Activated CD4-positive, alpha-beta memory T cell treated with anti-CD3 and anti-CD28 coated beads, Interleukin-2, amount 10 ng/mL, durations not matched to agents 7 days and 5 days (primary cell): ENCODE measurements around the gene CLDN14. TPM values are rescaled to one million over a fixed set of nuclear protein-coding genes. Genes with fewer than 3 reads are reported as not detected.

Experiments used
- CTCF ChIA-PET: fragments of 350-600 bp; sonication (Branson Sonifier 250); formaldehyde crosslinking; loops from one replicate; lab custom pipeline; 2021; ENCODE audit warnings: antibody characterized with exemption, inconsistent platforms; lab: Charles Lee
- POLR2A ChIA-PET: fragments of 350-600 bp; sonication (Branson Sonifier 250); formaldehyde crosslinking; loops from one replicate; lab custom pipeline; 2021; ENCODE audit warnings: antibody characterized with exemption; lab: Charles Lee
- DNase-seq: peaks from one replicate; pipeline ENCODE4 v3.0.0-alpha.2; 2020
- H3K27ac Mint-ChIP-seq: one replicate; pipeline ENCODE4 v1.8.0; 2021; ENCODE audit warnings: mild to moderate bottlenecking, mixed read lengths
- H3K27me3 Mint-ChIP-seq: one replicate; pipeline ENCODE4 v1.8.0; 2021; ENCODE audit warnings: mixed read lengths
- H3K36me3 Mint-ChIP-seq: one replicate; pipeline ENCODE4 v1.8.0; 2021; ENCODE audit warnings: low read depth, mixed read lengths
- H3K4me1 Mint-ChIP-seq: one replicate; pipeline ENCODE4 v1.8.0; 2021; ENCODE audit warnings: mixed read lengths
- H3K4me3 Mint-ChIP-seq: one replicate; pipeline ENCODE4 v1.8.0; 2021; ENCODE audit warnings: mild to moderate bottlenecking, mixed read lengths
- H3K9me3 Mint-ChIP-seq: one replicate; pipeline ENCODE4 v1.8.0; 2021; ENCODE audit warnings: mixed read lengths
- total RNA-seq, 2 experiments: library from RNA; stranded (reverse); gene quantifications; one replicate each; pipeline ENCODE4 v1.2.3, GENCODE V29; 2021

The CLDN14 gene
- total RNA-seq, 2 experiments from 2014 or later = not detected

- Mint-ChIP-seq H3K4me1 (no peaks in the 10 kb centered on the region), H3K27me3 (peaks cover 10% of the 10 kb centered on the region), H3K9me3 (no peaks in the 10 kb centered on the region), H3K36me3 (no peaks in the 10 kb centered on the region), H3K4me3 (no peak overlapping the region), H3K27ac (no peak overlapping the region)
- CTCF ChIA-PET = interaction anchor here (1.2 kb wide), 1 partner anchor 9 kb away, joined by 4 read pairs; no protein-coding TSS in a partner anchor
- POLR2A ChIA-PET = no interaction called here
- no peak for DNase-seq
Observed at GRCh38 chr21:36510911-36511310, 31.0 kb upstream of the CLDN14 start.

GRCh38 chr21:36509973-36510664, 30.2 kb upstream of the CLDN14 start:
- Mint-ChIP-seq H3K27ac (no peak overlapping the region), H3K9me3 (no peaks in the 10 kb centered on the region), H3K4me1 (no peaks in the 10 kb centered on the region), H3K27me3 (peaks cover 13% of the 10 kb centered on the region), H3K4me3 (no peak overlapping the region), H3K36me3 (no peaks in the 10 kb centered on the region)
- CTCF ChIA-PET = no interaction called here
- DNase-seq = no peak
- POLR2A ChIA-PET = no interaction called here

DNA sequence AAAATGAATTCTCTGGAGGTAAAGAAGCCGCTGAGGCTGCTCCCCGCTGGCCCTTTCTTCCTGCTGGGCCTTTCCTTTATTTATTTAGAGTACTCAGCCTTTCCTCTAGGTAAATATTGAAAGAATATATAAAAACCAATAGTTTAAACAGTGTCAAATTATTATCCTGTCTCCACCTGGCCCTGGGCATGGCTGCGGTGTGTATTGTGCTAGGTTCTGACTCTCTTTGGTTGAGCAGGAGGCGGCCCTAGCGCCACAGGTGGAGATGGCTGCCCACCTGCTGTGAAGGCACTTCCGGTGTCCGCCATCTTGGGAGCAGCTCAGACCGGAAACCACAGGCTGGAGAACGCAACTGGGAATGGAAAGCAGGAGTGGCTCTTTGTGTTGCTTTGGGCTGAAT, 29.0 kb upstream of the CLDN14 start:
- POLR2A ChIA-PET = no interaction called here
- no peaks in the 10 kb centered on the region for H3K36me3 Mint-ChIP-seq

DNA sequence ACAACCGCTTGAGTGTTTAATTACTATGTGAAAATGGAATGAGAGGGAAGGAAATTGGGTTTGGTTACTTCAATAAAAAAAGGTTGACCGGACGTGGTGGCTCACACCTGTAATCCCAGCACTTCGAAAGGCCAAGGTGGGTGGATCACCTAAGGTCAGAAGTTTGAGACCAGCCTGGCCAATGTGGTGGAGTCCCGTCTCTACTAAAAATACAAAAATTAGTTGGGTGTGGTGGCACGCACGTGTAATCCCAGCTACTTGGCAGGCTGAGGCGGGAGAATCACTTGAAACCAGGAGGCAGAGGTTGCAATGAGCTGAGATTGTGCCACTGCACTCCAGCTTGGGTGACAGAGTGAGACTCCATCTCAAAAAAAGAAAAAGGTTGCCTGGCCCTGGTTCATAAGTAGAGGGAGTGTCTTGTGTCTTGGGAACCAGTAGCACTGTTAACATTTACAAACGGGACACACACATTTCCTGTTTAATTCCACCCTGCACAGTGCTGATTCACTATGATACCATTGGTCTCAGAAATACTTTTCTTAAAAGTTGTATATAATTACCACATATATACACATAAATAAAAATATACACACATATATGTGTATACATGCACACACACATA, 27.6 kb upstream of the CLDN14 start:
- POLR2A ChIA-PET = no interaction called here

More for the DNA sequence above, 29.0 kb upstream of the CLDN14 start:
- no peak for DNase-seq
- CTCF ChIA-PET = no interaction called here
- Mint-ChIP-seq H3K4me1 (no peaks in the 10 kb centered on the region), H3K27ac (no peak overlapping the region), H3K9me3 (no peaks in the 10 kb centered on the region), H3K27me3 (peaks cover 19% of the 10 kb centered on the region), H3K4me3 (no peak overlapping the region)

GRCh38 chr21:36506482-36506881, 26.6 kb upstream of the CLDN14 start:
- Mint-ChIP-seq H3K9me3 (no peaks in the 10 kb centered on the region), H3K4me1 (no peaks in the 10 kb centered on the region), H3K27ac (no peak overlapping the region), H3K4me3 (no peak overlapping the region), H3K27me3 (peaks cover 13% of the 10 kb centered on the region), H3K36me3 (no peaks in the 10 kb centered on the region)
- ChIA-PET CTCF (no interaction called here), POLR2A (no interaction called here)
- DNase-seq = no peak

More for the DNA sequence above, 27.6 kb upstream of the CLDN14 start:
- Mint-ChIP-seq H3K9me3 (no peaks in the 10 kb centered on the region), H3K27ac (no peak overlapping the region), H3K4me1 (no peaks in the 10 kb centered on the region), H3K36me3 (no peaks in the 10 kb centered on the region), H3K4me3 (no peak overlapping the region), H3K27me3 (peaks cover 18% of the 10 kb centered on the region)
- CTCF ChIA-PET = interaction anchor here (0.6 kb wide), 1 partner anchor 52 kb away, joined by 3 read pairs; no protein-coding TSS in a partner anchor
- no peak for DNase-seq

- H3K4me1 Mint-ChIP-seq = no peaks in the 10 kb centered on the region
- no peak overlapping the region for H3K4me3 Mint-ChIP-seq
- H3K27ac Mint-ChIP-seq = no peak overlapping the region
- ChIA-PET CTCF (interaction anchor here (1.0 to 3.3 kb wide), 3 partner anchors 11 to 126 kb away, joined by 4 to 11 read pairs (median 6); no protein-coding TSS in a partner anchor), POLR2A (no interaction called here)
- H3K36me3 Mint-ChIP-seq = no peaks in the 10 kb centered on the region
- H3K9me3 Mint-ChIP-seq = no peaks in the 10 kb centered on the region
- peak; percentile 34 for DNase-seq
- H3K27me3 Mint-ChIP-seq = peaks cover 11% of the 10 kb centered on the region
Observed at GRCh38 chr21:36504067-36505058, 24.4 kb upstream of the CLDN14 start.

DNA sequence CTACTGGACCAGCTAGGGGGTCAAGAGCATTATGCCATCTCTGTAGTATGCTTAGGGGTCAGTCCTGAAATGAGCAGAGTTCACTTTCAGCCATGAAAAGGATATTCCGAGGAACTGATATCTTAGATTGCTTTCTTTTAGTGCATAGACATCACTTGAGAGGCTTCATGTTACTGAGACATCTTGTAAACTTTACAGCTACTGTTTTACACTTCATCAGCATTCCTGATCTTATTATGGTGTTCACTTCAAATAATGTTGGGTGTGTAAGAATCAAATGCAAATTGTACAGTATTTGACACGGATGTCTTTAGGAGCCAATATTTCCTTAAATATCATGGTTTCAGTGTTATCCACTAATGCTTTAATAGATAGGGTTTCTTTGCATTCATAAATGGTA, 22.4 kb upstream of the CLDN14 start:
- no peaks in the 10 kb centered on the region for H3K36me3 Mint-ChIP-seq
- CTCF ChIA-PET = interaction anchor here (0.9 to 3.3 kb wide), 4 partner anchors 9 to 427 kb away, joined by 3 to 11 read pairs (median 4); no protein-coding TSS in a partner anchor
- POLR2A ChIA-PET = interaction anchor here (1.0 kb wide), 1 partner anchor 19 kb away, joined by 3 read pairs; no protein-coding TSS in a partner anchor
- H3K4me3 Mint-ChIP-seq = no peak overlapping the region
- no peak overlapping the region for H3K27ac Mint-ChIP-seq
- DNase-seq = no peak
- H3K4me1 Mint-ChIP-seq = no peaks in the 10 kb centered on the region
- H3K27me3 Mint-ChIP-seq = peaks cover 11% of the 10 kb centered on the region
- peaks cover 1% of the 10 kb centered on the region for H3K9me3 Mint-ChIP-seq

GRCh38 chr21:36501589-36501892, 21.6 kb upstream of the CLDN14 start:
- Mint-ChIP-seq H3K4me1 (no peaks in the 10 kb centered on the region), H3K9me3 (peaks cover 2% of the 10 kb centered on the region), H3K27me3 (peaks cover 11% of the 10 kb centered on the region), H3K4me3 (no peak overlapping the region), H3K36me3 (no peaks in the 10 kb centered on the region), H3K27ac (no peak overlapping the region)
- ChIA-PET POLR2A (interaction anchor here (1.0 kb wide), 1 partner anchor 20 kb away, joined by 3 read pairs; no protein-coding TSS in a partner anchor), CTCF (interaction anchor here (1.6 kb wide), 1 partner anchor 426 kb away, joined by 3 read pairs; no protein-coding TSS in a partner anchor)
- DNase-seq = no peak

DNA sequence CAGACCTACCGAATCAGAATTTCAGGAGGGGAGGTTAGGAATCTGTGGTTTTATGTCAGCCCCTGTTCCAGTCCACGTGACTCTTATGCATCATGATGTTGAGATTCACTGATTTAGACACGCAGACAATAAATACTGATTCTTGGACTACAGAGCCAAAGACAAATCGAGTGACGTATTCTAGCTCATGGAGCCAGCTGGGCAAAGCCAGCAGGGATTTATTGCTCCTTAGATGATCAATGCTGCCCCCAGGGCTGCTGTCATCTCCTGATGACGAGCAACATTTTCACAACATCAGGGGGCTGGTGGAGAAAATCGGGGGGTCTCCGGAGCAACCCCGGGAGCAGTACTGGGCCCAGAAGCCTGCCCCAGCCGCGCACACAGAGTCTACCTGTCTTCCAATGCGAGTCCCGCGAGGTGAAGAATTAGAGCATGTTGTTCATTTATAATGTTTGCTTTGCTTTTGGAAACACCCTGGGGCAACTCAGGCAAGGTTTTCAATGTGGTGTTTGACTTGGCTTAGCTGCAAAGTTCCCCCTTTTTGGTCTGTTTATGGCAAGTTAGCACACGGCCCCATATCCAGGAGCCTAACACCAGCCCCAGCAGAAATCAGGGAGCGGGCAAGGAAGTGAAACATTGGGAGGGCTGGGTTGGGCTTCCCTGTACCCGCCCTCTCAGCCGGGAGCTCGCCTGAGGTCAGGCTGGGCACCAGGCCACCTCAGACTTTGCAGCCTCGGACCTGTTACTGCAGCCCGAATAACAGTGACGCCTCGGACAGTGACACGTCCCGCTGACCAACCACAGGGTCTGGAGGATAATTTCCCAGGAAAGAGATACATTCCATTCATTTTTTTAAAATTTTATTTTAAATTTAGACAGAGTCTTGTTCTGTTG, 19.9 kb upstream of the CLDN14 start:
- DNase-seq = no peak
- H3K9me3 Mint-ChIP-seq = peaks cover 5% of the 10 kb centered on the region
- ChIA-PET CTCF (no interaction called here), POLR2A (no interaction called here)
- no peaks in the 10 kb centered on the region for H3K4me1 Mint-ChIP-seq
- H3K36me3 Mint-ChIP-seq = no peaks in the 10 kb centered on the region
- peaks cover 6% of the 10 kb centered on the region for H3K27me3 Mint-ChIP-seq
- no peak overlapping the region for H3K4me3 Mint-ChIP-seq
- H3K27ac Mint-ChIP-seq = no peak overlapping the region

DNA sequence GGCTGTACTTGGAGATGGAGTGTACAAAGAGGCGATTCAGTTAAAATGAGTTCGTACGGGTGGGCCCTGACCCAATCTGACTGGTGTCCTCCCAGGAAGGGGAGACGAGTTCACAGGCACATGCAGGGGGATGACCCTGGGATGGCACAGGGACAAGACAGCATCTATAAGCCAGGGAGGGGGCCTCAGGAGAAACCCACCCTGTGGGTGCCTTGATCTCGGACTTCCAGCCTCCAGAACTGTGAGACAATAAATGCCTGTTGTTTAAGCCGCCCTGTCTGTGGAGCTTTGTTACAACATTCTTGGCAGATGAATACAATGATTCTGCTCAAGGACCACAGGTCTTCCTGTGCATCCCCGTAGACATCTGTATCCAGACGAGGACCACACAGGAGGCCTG, 14.6 kb upstream of the CLDN14 start:
- Mint-ChIP-seq H3K4me3 (no peak overlapping the region), H3K4me1 (no peaks in the 10 kb centered on the region), H3K36me3 (no peaks in the 10 kb centered on the region), H3K27me3 (no peaks in the 10 kb centered on the region), H3K27ac (no peak overlapping the region), H3K9me3 (peaks cover 6% of the 10 kb centered on the region)
- no peak for DNase-seq
- CTCF ChIA-PET = interaction anchor here (2.1 kb wide), 1 partner anchor 11 kb away, joined by 6 read pairs; no protein-coding TSS in a partner anchor
- POLR2A ChIA-PET = no interaction called here

DNA sequence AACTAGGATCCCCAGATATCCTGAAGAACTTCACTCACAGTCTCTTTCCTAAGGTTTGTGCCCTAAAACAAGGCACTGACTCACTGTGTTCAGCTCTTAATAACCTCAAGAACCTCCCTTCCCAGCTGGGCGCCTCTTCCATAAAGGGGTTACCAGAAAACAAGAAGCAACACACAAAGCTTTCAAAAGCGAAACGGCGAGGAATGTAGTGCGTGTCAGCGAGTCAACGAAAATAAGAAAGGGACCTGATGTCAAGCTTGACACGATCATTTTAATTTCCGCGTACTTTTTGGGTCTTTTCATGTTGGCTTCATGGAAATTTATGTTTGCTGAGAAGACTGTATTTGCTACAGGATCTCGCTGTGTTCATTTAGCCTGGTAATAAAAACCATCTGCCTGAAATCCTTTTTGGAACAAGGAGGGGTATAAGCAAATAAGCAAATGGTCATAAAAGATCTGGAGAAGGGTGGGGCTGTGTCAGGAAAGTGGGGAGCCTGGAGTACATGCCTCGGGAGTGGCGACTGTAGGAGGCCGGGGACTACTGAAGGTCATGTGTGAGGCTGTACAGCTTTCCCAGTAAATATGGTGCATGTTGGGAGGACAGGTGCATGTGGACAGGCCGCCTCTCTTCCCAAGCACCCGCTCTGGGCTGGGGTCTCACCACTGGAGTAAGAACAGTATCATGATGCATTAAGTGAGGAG, 11.4 kb upstream of the CLDN14 start:
- ChIA-PET CTCF (interaction anchor here (0.7 kb wide), 1 partner anchor 182 kb away, joined by 3 read pairs; no protein-coding TSS in a partner anchor), POLR2A (no interaction called here)
- no peaks in the 10 kb centered on the region for H3K4me1 Mint-ChIP-seq
- H3K27ac Mint-ChIP-seq = no peak overlapping the region
- H3K4me3 Mint-ChIP-seq = no peak overlapping the region
- no peak for DNase-seq
- peaks cover 3% of the 10 kb centered on the region for H3K9me3 Mint-ChIP-seq
- no peaks in the 10 kb centered on the region for H3K36me3 Mint-ChIP-seq
- H3K27me3 Mint-ChIP-seq = no peaks in the 10 kb centered on the region
